Subcutaneous adipose tissue (tissue), 4 donors: ENCODE data around the gene RAB11A. TPM values are rescaled to one million over a fixed set of nuclear protein-coding genes. Genes with fewer than 3 reads are reported as not detected.

Experiments used
- CTCF ChIP-seq: fragments of 450-650 bp; IDR thresholded peaks from one replicate; pipeline ENCODE4 v1.5.1; 2016; ENCODE audit warnings: low read depth, mild to moderate bottlenecking, control low read depth, antibody characterized with exemption, moderate library complexity
- total RNA-seq, 4 donors: library from RNA; depleted of rRNA; stranded (reverse); fragments of >200 nt; gene quantifications; one replicate each; pipeline ENCODE4 v1.1.0, GENCODE V29; 2016

Gene RAB11A
- total RNA-seq, 4 donors from 2014 or later: 121 to 283 (median 143) TPM

GRCh38 chr15:65906396-65906795, 37.1 kb downstream of the RAB11A start:
- TF ChIP-seq CTCF: no peak

GRCh38 chr15:65907661-65908060, 38.4 kb downstream of the RAB11A start:
- no peak for TF ChIP-seq CTCF

DNA sequence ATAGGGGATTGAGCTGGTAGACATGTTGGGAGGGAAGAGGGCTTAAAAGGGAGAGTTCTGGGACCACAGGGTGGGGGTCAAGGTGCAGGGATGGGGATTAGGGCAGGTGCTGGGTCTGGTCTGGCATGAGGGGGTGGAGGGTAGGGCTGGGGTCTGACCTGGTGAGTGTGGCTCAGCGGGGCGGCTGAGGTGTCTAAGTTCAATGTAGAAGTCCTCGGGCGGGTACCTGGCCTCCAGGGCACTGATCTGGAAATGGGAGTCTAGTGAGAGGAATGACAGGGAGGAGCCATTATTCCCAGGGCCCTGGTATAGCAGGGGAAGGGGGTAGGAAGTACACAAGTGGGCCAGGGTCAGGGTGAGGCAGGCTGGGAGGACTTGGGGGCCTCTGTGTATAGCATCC, 39.6 kb downstream of the RAB11A start:
- TF ChIP-seq CTCF: no peak

DNA sequence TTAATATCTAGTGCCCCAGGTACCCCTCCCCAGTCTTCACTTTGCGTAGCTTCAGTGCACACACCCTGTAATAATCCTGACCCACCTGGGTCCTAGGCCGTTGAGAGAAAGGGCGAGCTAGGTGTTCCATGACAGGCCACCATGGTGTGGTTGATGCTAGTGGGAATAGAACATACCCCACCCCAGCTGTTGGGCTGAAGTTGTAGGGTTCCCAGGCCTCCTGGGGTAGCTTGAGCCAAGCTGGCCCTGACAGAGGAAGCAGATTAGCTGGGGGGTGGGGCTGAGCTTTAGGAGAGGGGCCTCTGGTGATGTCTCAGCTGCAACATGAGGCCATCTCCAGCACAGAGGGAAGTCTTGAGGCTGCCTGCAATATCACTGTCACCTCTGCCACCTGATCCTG, 40.5 kb downstream of the RAB11A start:
- no peak for TF ChIP-seq CTCF

GRCh38 chr15:65910341-65910740, 41.0 kb downstream of the RAB11A start:
- TF ChIP-seq CTCF: no peak

GRCh38 chr15:65912235-65912634, 42.9 kb downstream of the RAB11A start:
- TF ChIP-seq CTCF: no peak

DNA sequence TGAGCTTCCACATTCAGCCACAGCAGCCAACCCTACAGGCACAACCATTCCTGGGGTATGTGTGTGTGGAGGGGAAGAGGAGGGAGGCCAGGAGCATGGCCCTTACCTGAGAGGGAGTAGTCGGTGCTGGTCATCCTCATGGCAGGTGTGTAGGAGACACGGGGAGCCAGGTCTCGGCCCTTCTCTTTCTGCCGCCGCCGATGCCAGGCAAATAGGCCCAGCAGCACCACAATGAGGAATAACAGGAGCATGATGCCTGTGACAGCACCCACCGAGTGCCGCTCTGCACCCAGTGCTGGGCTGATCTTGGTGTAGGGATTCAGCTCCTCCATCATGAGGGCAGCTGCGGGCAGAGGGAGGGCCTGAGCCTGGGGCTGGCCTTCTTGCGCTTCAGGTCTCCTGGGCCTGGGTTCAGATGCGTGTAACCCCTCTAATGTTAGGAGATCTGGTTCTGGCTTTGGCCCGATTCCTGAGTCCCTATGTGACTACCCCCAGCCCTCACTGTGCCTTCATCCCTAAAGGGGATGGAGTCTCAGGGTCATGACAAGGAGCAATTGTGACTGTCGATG, 44.4 kb downstream of the RAB11A start:
- no peak for TF ChIP-seq CTCF
